IMR-90 (cell line): Measurements from ENCODE around the gene KDR. TPM values are rescaled to one million over a fixed set of nuclear protein-coding genes. Genes with fewer than 3 reads are reported as not detected.

Experiments
- ATAC-seq: fragments of 200-7000 bp; cut with Tn5 transposase; 2 replicates; pipeline ENCODE4 v1.9.1; 2020; ENCODE audit warnings: low read depth, mild to moderate bottlenecking, moderate library complexity
- BruUV-seq: library from RNA; stranded (reverse); fragments of 400-500 nt; replicated peaks from 2 replicates; lab custom pipeline; 2021; lab: Mats Ljungman, UMichigan
- CTCF ChIA-PET: fragments of 300-600 bp; formaldehyde crosslinking; extraction: SDS; loops from one replicate; lab custom pipeline; 2021; ENCODE audit warnings: antibody characterized with exemption; lab: Yijun Ruan, JAX
- POLR2A ChIA-PET: fragments of 300-600 bp; sonication (Branson Sonifier 250); formaldehyde crosslinking; loops from one replicate; lab custom pipeline; 2022; ENCODE audit warnings: antibody characterized with exemption; ENCODE audit not compliant: unreplicated experiment; lab: Charles Lee
- DNase-seq: peaks from one replicate; pipeline ENCODE4 v3.0.0; 2013
- H2AFZ ChIP-seq: replicated peaks from 2 replicates; pipeline ENCODE3; 2013; ENCODE audit warnings: low read length, mild to moderate bottlenecking; ENCODE audit not compliant: poor library complexity
- H2AK5ac ChIP-seq: 2 replicates; pipeline ENCODE4 v1.6.1; 2013; ENCODE audit warnings: low read depth, low read length, inconsistent platforms
- H2AK9ac ChIP-seq: replicated peaks from 2 replicates; pipeline ENCODE3; 2013; ENCODE audit warnings: mild to moderate bottlenecking, low read depth, low read length, moderate library complexity; ENCODE audit not compliant: poor library complexity
- H2BK120ac ChIP-seq: 2 replicates; pipeline ENCODE4 v1.6.1; 2013; ENCODE audit warnings: low read depth, low read length, inconsistent platforms
- H2BK15ac ChIP-seq: 3 replicates; pipeline ENCODE4 v1.6.1; 2013; ENCODE audit warnings: low read depth, low read length, inconsistent platforms
- H2BK20ac ChIP-seq: 2 replicates; pipeline ENCODE4 v1.6.1; 2013; ENCODE audit warnings: low read depth, mild to moderate bottlenecking, inconsistent platforms, low read length, moderate library complexity
- H2BK5ac ChIP-seq: 2 replicates; pipeline ENCODE4 v1.6.1; 2013; ENCODE audit warnings: mild to moderate bottlenecking, low read depth, low read length, inconsistent platforms; ENCODE audit not compliant: poor library complexity, severe bottlenecking
- H3K14ac ChIP-seq: replicated peaks from 2 replicates; pipeline ENCODE4 v1.6.1; 2013; ENCODE audit warnings: low read depth, low read length, inconsistent platforms
- H3K18ac ChIP-seq: 2 replicates; pipeline ENCODE4 v1.6.1; 2013; ENCODE audit warnings: low read depth, low read length, control low read depth
- H3K23ac ChIP-seq: 2 replicates; pipeline ENCODE4 v1.6.1; 2013; ENCODE audit warnings: low read depth, low read length, inconsistent platforms
- H3K27ac ChIP-seq: 2 replicates; pipeline ENCODE4 v1.5.1; 2013; ENCODE audit warnings: mild to moderate bottlenecking, control low read depth, low read length; ENCODE audit not compliant: insufficient read depth
- H3K27me3 ChIP-seq: 2 replicates; pipeline ENCODE4 v1.6.1; 2013; ENCODE audit warnings: low read length; ENCODE audit not compliant: control insufficient read depth, insufficient read depth
- H3K36me3 ChIP-seq: 2 replicates; pipeline ENCODE4 v1.6.1; 2013; ENCODE audit warnings: low read length, mixed read lengths; ENCODE audit not compliant: control insufficient read depth, insufficient read depth
- H3K4ac ChIP-seq: 2 replicates; pipeline ENCODE4 v1.6.1; 2013; ENCODE audit warnings: low read depth, low read length, inconsistent platforms
- H3K4me1 ChIP-seq: 2 replicates; pipeline ENCODE4 v1.6.1; 2013; ENCODE audit warnings: low read length, mixed read lengths; ENCODE audit not compliant: control insufficient read depth, insufficient read depth
- H3K4me2 ChIP-seq: 2 replicates; pipeline ENCODE4 v1.6.1; 2013; ENCODE audit warnings: low read depth, mild to moderate bottlenecking, control low read depth, low read length, moderate library complexity
- H3K4me3 ChIP-seq: 2 replicates; pipeline ENCODE4 v1.5.1; 2013; ENCODE audit warnings: low read depth, mild to moderate bottlenecking, control low read depth, low read length, moderate library complexity; ENCODE audit not compliant: insufficient read depth
- H3K56ac ChIP-seq: 2 replicates; pipeline ENCODE4 v1.6.1; 2013; ENCODE audit warnings: low read length, inconsistent platforms; ENCODE audit not compliant: insufficient read depth; ENCODE audit errors: extremely low read depth
- H3K79me1 ChIP-seq, 2 experiments: 2 replicates each; pipeline ENCODE4 v1.6.1; 2013; ENCODE audit warnings: low read length in 2 of 2, inconsistent platforms in 1 of 2, low read depth in 1 of 2
- H3K9ac ChIP-seq: 2 replicates; pipeline ENCODE4 v1.6.1; 2013; ENCODE audit warnings: low read depth, low read length, control low read depth
- H3K9me1 ChIP-seq: 2 replicates; pipeline ENCODE4 v1.6.1; 2013; ENCODE audit warnings: low read length, inconsistent platforms; ENCODE audit not compliant: insufficient read depth
- H3K9me3 ChIP-seq: 2 replicates; pipeline ENCODE4 v1.6.1; 2013; ENCODE audit warnings: low read length; ENCODE audit not compliant: control insufficient read depth, insufficient read depth
- H4K20me1 ChIP-seq: 2 replicates; pipeline ENCODE4 v1.6.1; 2013; ENCODE audit warnings: low read length, inconsistent platforms; ENCODE audit not compliant: insufficient read depth
- H4K5ac ChIP-seq: 2 replicates; pipeline ENCODE4 v1.6.1; 2013; ENCODE audit warnings: mild to moderate bottlenecking, low read depth, low read length, control low read depth
- H4K8ac ChIP-seq, 2 experiments: 2 replicates each; pipeline ENCODE4 v1.6.1; 2013; ENCODE audit warnings: low read depth in 2 of 2, low read length in 2 of 2, control low read depth in 1 of 2, inconsistent platforms in 1 of 2
- H4K91ac ChIP-seq: 2 replicates; pipeline ENCODE4 v1.6.1; 2013; ENCODE audit warnings: low read depth, low read length, inconsistent platforms; ENCODE audit not compliant: insufficient read depth
- WGBS, 2 experiments: methylation state at CpG; one replicate each; pipeline versions ENCODE4 v1.1.5 to v1.1.7; 2013; ENCODE audit warnings: missing lambda C conversion rate in 2 of 2; ENCODE audit not compliant: insufficient read length in 1 of 2; ENCODE audit errors: extremely low coverage in 2 of 2; 5-methylcytosine and 5-hydroxymethylcytosine counted together
- dilution Hi-C: fragments of 300-500 bp; cut with HindIII; formaldehyde crosslinking; loops from one replicate; pipeline ENCODE4 v1.14.3; 2018; ENCODE audit warnings: low sequenced_read_pairs; ENCODE audit not compliant: unreplicated experiment
- in situ Hi-C: fragments of 300-500 bp; cut with MboI; formaldehyde crosslinking; loops from 3 replicates; pipeline ENCODE4 v1.14.3; 2019; ENCODE audit warnings: low sequenced_read_pairs, inconsistent platforms, mixed read lengths
- intact Hi-C: fragments of 100-400 bp; cut with micrococcal nuclease; formaldehyde crosslinking; loops from 2 replicates; pipeline ENCODE4 v1.10.0; 2022
- polyA plus RNA-seq, 3 experiments: library from polyadenylated mRNA; depleted of rRNA; stranded (reverse); fragments of >200 nt; gene quantifications; 2 replicates each; pipeline ENCODE4 v1.2.3, GENCODE V29; 2012; ENCODE audit warnings: low replicate concordance in 1 of 3
- total RNA-seq: library from RNA; depleted of rRNA; stranded (reverse); fragments of >200 nt; gene quantifications from 2 replicates; pipeline ENCODE4 v1.2.3, GENCODE V29; 2012
- TF ChIP-seq, protein P1 (sequence below): conservative IDR thresholded peaks from 2 replicates; pipeline ENCODE4 v1.5.1; 2012; ENCODE audit warnings: mild to moderate bottlenecking, low read depth, low read length, improper control_type of control experiment
- TF ChIP-seq, protein P2 (sequence below): fragments of 150-350 bp; IDR thresholded peaks from 2 replicates; pipeline ENCODE4 v1.6.1; 2016; ENCODE audit warnings: low read depth, mild to moderate bottlenecking, low read length, moderate library complexity, borderline replicate concordance

The KDR gene
- total and polyA plus RNA-seq, 2 of the 4 experiments (the other 2 are of a cell fraction), result not detected

DNA sequence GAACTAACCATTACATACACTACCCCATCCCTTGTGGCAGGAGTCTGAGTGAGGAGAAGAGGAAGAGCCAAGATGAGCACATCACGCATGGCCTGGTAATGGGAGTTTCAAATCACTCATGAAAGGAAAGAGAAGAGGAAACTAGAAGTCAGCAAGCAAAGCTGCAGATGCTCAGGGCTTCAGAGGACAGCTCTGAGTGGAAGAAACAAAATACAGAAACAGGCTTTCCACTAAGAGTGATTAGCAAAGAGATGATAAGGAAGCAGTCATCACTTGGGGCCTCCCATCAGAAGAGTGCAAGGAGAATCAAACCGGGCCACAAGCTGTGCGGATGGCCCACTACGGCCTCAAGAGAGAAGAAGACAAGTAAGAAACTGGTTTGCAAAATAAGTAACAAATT, 25.6 kb downstream of the KDR start:
- intact Hi-C loops, result no loop called here
- POLR2A ChIA-PET, result no interaction called here

More for the DNA sequence above, 25.6 kb downstream of the KDR start:
- BruUV-seq, result no TSS peak
- DNase-seq (no peak), ATAC-seq (no peak)
- no peaks in the 10 kb centered on the region for H4K20me1 ChIP-seq
- H3K79me1 ChIP-seq, result no peaks in the 10 kb centered on the region
- no peak overlapping the region for H3K18ac ChIP-seq
- H2BK120ac ChIP-seq, result no peak overlapping the region
- no peaks in the 10 kb centered on the region for H3K9me1 ChIP-seq
- H2AFZ ChIP-seq, result no peak overlapping the region
- dilution Hi-C loops (no loop called here), in situ Hi-C loops (no loop called here)
- no peak overlapping the region for H2BK5ac ChIP-seq
- H3K4ac ChIP-seq, result no peak overlapping the region
- H3K27ac ChIP-seq, result no peak overlapping the region
- CTCF ChIA-PET, result no interaction called here
- H2AK5ac ChIP-seq, result no peak overlapping the region
- no peak overlapping the region for H3K14ac ChIP-seq
- H3K9ac ChIP-seq, result no peak overlapping the region
- no peaks in the 10 kb centered on the region for H3K4me1 ChIP-seq
- H3K4me2 ChIP-seq, result no peak overlapping the region
- TF ChIP-seq, protein P1, sequence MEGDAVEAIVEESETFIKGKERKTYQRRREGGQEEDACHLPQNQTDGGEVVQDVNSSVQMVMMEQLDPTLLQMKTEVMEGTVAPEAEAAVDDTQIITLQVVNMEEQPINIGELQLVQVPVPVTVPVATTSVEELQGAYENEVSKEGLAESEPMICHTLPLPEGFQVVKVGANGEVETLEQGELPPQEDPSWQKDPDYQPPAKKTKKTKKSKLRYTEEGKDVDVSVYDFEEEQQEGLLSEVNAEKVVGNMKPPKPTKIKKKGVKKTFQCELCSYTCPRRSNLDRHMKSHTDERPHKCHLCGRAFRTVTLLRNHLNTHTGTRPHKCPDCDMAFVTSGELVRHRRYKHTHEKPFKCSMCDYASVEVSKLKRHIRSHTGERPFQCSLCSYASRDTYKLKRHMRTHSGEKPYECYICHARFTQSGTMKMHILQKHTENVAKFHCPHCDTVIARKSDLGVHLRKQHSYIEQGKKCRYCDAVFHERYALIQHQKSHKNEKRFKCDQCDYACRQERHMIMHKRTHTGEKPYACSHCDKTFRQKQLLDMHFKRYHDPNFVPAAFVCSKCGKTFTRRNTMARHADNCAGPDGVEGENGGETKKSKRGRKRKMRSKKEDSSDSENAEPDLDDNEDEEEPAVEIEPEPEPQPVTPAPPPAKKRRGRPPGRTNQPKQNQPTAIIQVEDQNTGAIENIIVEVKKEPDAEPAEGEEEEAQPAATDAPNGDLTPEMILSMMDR, result no peak
- TF ChIP-seq, protein P2, sequence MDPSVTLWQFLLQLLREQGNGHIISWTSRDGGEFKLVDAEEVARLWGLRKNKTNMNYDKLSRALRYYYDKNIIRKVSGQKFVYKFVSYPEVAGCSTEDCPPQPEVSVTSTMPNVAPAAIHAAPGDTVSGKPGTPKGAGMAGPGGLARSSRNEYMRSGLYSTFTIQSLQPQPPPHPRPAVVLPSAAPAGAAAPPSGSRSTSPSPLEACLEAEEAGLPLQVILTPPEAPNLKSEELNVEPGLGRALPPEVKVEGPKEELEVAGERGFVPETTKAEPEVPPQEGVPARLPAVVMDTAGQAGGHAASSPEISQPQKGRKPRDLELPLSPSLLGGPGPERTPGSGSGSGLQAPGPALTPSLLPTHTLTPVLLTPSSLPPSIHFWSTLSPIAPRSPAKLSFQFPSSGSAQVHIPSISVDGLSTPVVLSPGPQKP, result no peak
- H2BK20ac ChIP-seq, result no peak overlapping the region
- no peak overlapping the region for H3K23ac ChIP-seq
- H3K27me3 ChIP-seq, result no peaks in the 10 kb centered on the region
- no peak overlapping the region for H2BK15ac ChIP-seq
- no peak overlapping the region for H4K5ac ChIP-seq
- WGBS, 2 experiments, result no CpG with 5 or more reads among the region's 4 CpGs
- H4K91ac ChIP-seq, result no peak overlapping the region
- no peaks in the 10 kb centered on the region for H3K9me3 ChIP-seq
- no peaks in the 10 kb centered on the region for H3K36me3 ChIP-seq
- no peak overlapping the region for H3K56ac ChIP-seq
- no peak overlapping the region for H2AK9ac ChIP-seq
- H3K4me3 ChIP-seq, result no peak overlapping the region
- H4K8ac ChIP-seq, result no peak overlapping the region
